Measurements from ENCODE around the gene ZFYVE27.

Gene ZFYVE27

DNA sequence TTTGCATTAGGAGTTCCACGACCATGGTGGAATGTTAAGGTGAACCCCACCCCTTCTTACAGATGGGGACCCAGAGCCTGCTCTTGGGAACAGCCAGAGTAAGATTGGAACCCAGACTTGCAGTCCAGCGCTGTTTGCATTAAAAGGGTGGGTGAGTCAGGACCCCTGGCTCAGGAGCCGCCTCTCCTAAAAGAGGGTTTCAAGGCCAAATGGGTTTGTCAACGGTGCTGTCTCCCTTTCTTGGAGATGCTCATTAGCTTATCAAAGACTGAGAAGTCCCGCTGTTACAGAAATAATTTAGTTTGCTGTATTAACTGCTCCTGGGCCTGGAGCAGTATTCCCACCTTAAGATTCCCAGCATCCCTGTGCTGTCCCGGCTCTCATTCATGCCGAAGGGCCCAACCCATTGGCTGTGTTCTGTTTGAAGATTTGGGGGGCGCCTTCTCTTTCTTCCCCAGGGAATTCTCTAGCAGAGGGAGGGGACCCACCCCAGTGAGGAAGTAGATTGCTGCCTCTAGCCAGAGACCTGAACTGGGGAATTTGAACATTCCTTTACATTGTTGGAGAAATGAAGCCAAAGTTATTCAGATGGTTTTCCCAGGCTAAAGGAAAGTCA, 21.6 kb upstream of the ZFYVE27 start:
- no peak for DNase-seq

DNA sequence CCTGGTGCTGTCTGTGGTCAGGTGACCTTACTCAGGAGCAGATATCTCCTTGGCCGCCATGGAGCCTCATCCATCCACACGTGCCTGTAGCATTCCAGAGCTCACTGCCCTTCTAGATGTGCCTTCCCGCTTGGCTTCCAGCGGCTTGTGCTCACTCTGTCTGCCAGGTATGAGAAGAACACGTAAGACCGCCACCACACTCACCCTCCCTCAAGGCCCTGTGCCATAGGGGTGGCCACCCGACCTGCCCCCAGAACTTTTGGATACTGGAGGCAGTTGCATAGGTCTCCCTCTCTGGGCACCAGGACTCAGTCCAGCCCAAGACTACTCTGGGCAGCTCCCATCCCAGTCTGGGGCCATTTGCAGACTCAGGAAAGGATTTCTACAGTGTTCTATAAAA, 19.3 kb upstream of the ZFYVE27 start:
- no peak for DNase-seq

GRCh38 chr10:97718178-97718577, 18.8 kb upstream of the ZFYVE27 start:
- no peak for DNase-seq

- peak; percentile 86 for DNase-seq
Observed at GRCh38 chr10:97718659-97719142, 18.2 kb upstream of the ZFYVE27 start.

- no peak for DNase-seq
Observed at GRCh38 chr10:97719602-97720001, 17.3 kb upstream of the ZFYVE27 start.

DNA sequence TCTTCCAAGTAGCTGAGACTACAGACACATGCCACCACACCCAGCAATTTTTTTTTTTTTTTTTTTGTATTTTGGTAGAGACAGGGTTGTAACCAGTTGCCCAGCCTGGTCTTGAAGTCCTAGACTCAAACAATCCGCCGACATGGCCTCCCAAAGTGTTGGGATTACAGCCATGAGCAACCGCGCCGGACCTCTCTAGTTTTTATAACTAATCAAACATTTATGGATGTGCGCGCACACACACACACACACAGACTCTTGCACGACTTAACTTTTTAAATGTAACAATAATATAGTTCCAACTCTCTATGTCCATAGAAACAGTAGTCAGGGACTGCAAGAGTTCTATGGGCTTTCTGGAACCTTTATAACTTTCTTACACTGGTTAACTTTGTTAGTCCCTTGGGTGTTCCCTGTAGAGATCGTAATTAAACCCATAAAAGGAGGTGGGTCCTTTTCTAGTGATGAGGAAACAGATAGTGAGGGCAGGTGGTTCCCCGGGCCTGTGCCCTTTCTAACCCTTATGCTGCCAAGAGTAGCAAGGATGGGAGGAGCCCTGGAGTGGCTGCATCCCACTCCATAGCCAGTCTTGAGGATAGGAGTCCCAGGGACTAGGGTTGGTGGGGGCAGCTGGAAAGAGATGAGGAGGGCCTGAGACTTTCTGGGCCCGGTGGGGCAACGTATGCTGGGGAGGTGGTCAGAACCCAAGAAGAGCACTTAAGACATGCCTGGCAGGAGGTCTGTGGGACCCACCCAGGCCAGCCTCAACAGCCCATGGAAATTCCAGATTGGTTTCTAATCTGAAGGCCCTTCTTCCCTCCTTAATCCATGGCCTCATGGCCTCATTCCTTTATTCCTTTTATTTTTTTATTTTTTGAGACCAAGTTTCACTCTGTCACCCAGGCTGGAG, 14.8 kb upstream of the ZFYVE27 start:
- no peak for DNase-seq

GRCh38 chr10:97723001-97723400, 13.9 kb upstream of the ZFYVE27 start:
- DNase-seq, result no peak

GRCh38 chr10:97724341-97724941, 12.5 kb upstream of the ZFYVE27 start:
- DNase-seq, result no peak

- DNase-seq, result no peak
Observed at GRCh38 chr10:97726636-97727178, 10.2 kb upstream of the ZFYVE27 start.

DNA sequence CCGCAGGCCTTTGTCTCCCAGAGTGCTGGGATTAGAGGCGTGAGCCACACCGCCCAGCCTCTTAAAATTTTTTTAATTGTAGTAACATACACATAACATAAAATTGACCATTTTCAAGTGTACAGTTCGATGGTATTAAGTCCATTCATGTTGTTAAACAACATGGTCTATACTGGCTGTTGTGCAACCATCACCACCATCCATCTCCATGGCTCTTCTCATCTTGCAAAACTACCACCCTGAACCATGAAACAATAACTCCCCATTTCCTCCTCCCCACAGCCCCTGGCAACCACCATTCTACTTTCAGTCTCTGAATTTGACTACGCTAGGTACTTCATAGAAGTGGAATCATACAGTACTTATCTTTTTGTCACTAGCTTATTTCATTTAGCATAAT, 7.9 kb upstream of the ZFYVE27 start:
- no peak for DNase-seq

DNA sequence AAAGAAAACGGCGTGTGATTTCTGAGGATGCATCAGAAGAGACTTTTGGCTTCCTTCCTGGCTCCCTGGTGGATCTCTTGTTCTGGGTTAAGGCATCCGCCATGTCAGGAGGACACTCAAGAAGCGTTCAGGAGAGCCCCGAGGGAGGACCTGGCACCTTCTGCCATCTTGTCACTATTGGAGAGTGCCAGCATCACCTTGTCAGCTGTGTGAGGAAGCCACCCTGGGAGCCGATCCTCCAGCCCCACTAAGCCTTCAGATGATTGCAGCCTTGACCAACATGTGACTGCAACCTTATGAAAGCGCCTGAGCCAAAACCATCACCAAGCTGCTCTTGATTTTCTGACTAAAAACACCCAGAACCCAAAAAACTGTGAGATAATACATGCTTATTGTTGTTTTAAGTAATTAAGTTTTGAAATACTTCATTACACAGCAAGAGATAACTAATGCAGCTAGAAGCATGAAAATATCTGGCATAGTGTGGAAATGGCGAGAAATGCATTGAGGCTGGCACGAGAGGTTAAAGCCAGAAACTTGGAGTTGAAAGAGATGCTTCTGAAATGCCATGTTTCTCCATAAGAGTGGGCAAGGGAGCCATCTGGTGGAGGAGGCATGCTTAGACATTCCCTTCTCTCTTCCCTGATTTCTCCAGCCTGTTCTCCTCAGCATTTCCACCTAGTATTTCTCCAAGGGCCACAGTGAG, 5.4 kb upstream of the ZFYVE27 start:
- DNase-seq, result peak; percentile 24

- DNase-seq, result no peak
Observed at GRCh38 chr10:97732052-97732359, 4.9 kb upstream of the ZFYVE27 start.

DNA sequence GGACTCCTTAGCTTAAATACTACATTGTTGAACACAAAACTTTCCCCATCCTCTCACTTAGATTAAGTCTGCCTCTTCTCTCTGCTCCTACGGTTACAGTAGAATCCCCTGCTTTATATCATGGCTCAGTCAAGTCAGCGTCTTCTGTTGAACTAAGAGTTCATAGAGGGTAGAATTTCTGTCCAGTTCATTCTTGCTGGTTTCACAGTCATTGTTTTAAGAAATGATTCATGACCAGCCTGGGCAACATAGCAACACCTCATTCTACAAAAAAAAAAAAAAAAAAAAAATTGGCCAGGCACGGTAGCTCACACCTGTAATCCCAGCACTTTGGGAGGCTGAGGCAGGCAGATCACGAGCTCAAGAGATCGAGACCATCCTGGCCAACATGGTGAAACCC, 3.7 kb upstream of the ZFYVE27 start:
- no peak for DNase-seq

DNA sequence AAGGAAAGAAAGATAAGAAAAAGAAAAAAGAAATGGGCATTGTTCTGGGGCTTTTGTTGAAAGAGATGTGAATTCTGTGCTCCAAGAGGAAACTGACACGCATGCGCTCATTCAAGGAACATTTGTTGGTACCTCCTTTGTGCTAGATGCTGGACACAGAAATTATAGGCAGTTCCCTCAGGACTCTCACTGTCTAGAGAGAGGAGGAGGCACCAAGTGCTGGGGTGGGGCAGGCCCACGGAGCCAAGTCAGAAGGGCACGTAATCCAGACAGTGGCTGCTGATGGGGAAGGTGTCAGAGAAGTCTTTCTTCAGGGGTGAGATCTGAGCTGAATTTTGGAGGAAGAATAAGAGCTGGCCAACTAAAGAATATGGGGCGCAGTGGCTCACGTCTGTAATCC, 2.9 kb upstream of the ZFYVE27 start:
- no peak for DNase-seq

GRCh38 chr10:97736403-97736901, 476 bp upstream of the ZFYVE27 start:
- no peak for DNase-seq

DNA sequence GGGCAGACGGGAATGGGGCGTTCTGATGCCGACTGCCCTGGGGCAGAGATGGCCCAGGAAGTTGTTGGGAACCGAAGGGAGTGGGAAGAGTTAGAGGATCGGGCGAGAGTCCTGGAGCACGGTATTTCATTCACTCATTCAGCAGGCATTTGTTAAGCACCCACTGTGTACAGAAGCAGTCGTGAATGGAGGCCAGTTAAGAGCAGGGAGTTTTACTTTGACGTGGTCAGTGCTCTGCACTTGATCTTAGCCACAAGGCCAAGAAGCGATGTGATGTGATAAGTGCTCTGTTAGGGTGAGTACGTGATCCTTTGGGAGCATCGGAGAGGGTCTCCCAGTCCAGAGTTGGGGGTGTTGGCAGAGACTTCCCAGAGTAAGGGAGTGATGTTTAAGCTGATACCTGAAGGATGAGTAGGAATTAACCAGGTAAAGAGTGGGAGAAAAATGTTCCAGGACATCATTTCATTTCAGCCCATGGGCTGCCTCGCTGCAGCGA, 890 bp downstream of the ZFYVE27 start:
- no peak for DNase-seq

GRCh38 chr10:97738616-97739015, 1.7 kb downstream of the ZFYVE27 start:
- no peak for DNase-seq

DNA sequence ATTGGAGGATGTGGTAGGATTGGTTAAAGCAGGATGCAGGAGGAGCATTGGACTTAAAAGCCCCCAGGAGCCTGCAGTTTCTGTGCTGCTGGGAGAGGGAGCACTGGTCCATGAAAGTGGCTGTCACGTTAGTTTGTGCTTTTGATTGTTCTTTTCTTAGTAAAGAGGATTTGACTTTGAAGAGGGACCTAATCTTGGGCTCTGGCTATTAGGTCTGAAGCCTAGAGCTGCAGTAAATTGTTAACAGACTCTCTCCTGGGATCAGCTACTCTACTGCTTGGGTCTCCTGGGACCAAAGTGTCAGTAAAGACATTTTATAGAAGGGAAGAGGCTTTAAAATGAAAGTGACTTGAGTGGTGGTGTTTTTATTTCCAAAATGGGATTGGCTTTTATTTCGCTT, 3.7 kb downstream of the ZFYVE27 start:
- no peak for DNase-seq

DNA sequence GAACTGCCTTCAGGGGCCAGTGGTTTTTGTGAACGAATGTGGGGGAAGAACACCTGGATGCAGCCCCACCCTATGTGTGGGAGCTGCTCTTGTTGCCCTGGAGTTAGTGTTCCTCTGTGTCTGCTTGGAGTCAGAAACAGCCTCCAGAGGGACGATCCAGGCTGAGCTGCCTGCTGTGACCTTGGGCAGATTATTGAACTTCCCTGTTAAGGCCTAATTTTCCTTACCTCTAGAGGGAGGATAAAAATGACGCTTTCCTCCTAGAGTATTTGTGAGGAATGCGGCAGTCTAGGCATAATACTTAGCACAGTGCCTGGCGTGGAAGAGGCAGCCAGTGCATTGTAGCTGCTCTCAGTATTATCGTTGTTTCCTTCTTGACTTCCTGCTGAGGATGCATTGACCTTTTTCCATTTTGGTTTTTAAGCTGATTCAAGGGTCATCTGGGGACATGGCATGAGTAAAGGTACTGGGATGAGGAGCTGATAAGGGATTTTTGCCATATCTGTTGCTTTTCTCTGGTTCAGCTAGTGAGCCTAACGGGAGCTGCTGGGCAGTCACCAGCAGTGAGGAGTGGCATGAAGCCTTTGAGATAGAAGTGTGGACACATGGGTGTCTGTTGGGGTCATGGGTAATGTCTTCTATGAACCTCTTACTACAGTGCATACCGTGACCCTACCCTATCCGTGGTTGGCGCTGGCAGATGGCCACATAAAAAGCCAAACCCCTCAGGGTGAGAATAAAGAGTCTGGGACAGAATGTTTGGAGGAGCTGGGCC, 6.4 kb downstream of the ZFYVE27 start:
- no peak for DNase-seq

DNA sequence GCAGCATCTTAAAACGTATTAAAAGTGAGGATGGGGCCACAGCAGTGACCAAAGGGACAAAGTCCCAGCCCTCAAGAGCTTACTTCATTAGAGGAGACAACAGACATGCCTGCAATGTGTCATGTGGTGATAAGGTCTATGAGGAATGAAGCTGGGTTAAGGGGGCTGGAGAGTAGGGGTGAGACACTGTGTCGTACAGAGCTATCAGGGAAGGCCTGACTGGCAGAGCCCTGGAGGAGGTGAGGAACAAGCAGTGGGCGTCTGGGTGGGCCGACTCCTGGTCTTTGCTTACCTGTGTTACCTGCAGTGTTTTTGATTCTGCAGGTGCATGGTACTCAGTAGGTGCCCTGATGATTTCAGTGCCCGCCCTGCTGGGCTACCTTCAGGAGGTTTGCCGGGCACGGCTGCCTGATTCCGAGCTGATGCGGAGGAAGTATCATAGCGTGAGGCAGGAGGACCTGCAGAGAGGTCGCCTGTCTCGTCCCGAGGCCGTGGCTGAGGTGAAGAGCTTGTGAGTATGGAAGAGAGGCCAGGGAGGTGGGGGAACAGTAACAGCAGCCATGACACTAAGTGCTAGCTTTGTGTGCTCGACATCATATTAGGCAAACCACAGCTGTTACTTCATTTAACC, 7.6 kb downstream of the ZFYVE27 start:
- DNase-seq, result no peak

DNA sequence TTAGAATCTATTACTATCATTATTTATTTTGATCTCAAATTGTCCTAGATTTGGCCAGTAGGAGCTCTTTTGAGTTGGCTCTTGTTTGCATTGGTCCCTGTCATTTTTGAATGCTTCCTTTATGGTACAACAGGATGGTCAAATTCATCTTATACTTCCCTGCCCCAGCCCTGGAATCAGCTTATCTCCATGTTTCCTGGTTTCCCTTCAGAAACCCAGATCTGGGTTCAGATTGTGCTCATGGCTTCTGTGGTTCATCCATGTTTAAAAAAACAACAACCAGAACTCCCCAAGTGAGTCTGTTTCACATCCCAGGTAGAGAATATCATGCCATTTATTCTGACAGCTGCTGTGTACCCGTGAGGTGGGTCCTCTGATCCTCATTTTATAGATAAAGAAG, 10.6 kb downstream of the ZFYVE27 start:
- no peak for DNase-seq

DNA sequence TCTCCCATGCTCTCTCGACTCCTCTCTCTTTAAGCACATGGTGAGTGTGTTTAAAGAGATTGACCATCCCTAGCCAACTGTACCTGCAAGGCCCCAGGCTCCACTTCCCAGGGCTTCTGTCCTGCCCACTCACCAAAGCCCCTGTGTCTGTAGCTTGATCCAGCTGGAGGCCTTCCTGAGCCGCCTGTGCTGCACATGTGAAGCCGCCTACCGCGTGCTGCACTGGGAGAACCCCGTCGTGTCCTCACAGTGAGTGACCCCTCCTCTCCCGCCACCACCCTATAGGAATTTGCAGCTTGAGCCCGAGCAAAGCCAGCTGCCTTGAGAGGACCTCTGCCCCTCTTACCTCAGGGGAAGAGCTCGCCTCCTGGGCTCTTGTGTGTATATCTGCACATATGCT, 11.2 kb downstream of the ZFYVE27 start:
- DNase-seq, result no peak
